COLO829 (cell line): ENCODE measurements around the gene NYAP1.
A peak's percentile ranks its signal among the peaks of the same experiment; 100 is the strongest.
"Not testable (repeated sequence)": the region's sequence is repeated elsewhere in the genome, so short reads cannot be mapped to it uniquely, and the experiment has no call there.

Experiments used
- DNase-seq: peaks from one replicate; pipeline ENCODE4 v3.0.0; 2012; ENCODE audit warnings: low spot score

Gene NYAP1

GRCh38 chr7:100513212-100513810, 29.6 kb downstream of the NYAP1 start:
- no peak for DNase-seq

GRCh38 chr7:100515072-100515532, 31.4 kb downstream of the NYAP1 start:
- peak; percentile 92 for DNase-seq

- DNase-seq = peak; percentile 64
Observed at GRCh38 chr7:100516135-100516812, 32.5 kb downstream of the NYAP1 start.

- no peak for DNase-seq
Observed at GRCh38 chr7:100517305-100517704, 33.6 kb downstream of the NYAP1 start.

- no peak for DNase-seq
Observed at GRCh38 chr7:100519580-100519979, 35.9 kb downstream of the NYAP1 start.

GRCh38 chr7:100520138-100520537, 36.4 kb downstream of the NYAP1 start:
- DNase-seq = no peak

- no peak for DNase-seq
Observed at GRCh38 chr7:100521076-100521475, 37.3 kb downstream of the NYAP1 start.

- not testable (repeated sequence) for DNase-seq
Observed at GRCh38 chr7:100521909-100522593, 38.3 kb downstream of the NYAP1 start.

- not testable (repeated sequence) for DNase-seq
Observed at GRCh38 chr7:100523192-100523591, 39.5 kb downstream of the NYAP1 start.

- not testable (repeated sequence) for DNase-seq
Observed at GRCh38 chr7:100528108-100528866, 44.6 kb downstream of the NYAP1 start.

GRCh38 chr7:100532165-100533022, 48.7 kb downstream of the NYAP1 start:
- DNase-seq = no peak

- not testable (repeated sequence) for DNase-seq
Observed at GRCh38 chr7:100535982-100536381, 52.3 kb downstream of the NYAP1 start.

- DNase-seq = not testable (repeated sequence)
Observed at GRCh38 chr7:100536695-100537094, 53.0 kb downstream of the NYAP1 start.

- no peak for DNase-seq
Observed at GRCh38 chr7:100538348-100538653, 54.6 kb downstream of the NYAP1 start.

- peak; percentile 100 for DNase-seq
Observed at GRCh38 chr7:100538654-100539435, 55.1 kb downstream of the NYAP1 start, which contains the start of gene AGFG2. AGFG2 (plus strand) TSS chr7:100539203; CDS start chr7:100539347, 144 bp downstream.

- DNase-seq = no peak
Observed at GRCh38 chr7:100539436-100540006, 55.8 kb downstream of the NYAP1 start.

GRCh38 chr7:100540073-100540723, 56.5 kb downstream of the NYAP1 start:
- no peak for DNase-seq

GRCh38 chr7:100541309-100541708, 57.6 kb downstream of the NYAP1 start:
- DNase-seq = not testable (repeated sequence)

GRCh38 chr7:100543586-100543985, 59.9 kb downstream of the NYAP1 start:
- DNase-seq = no peak

- DNase-seq = no peak
Observed at GRCh38 chr7:100544386-100544785, 60.7 kb downstream of the NYAP1 start.
